ENCODE measurements around the gene CNTNAP5.
A peak's percentile ranks its signal among the peaks of the same experiment; 100 is the strongest.

Gene CNTNAP5

GRCh38 chr2:124698979-124699565 is 674.0 kb downstream of the CNTNAP5 start:
- no peak for DNase-seq (ENCODE audit: low spot score)

GRCh38 chr2:124702777-124703176 is 677.7 kb downstream of the CNTNAP5 start:
- DNase-seq (ENCODE audit: low spot score) = no peak

- DNase-seq (ENCODE audit: low spot score) = no peak
These were observed 679.2 kb downstream of the CNTNAP5 start for GRCh38 chr2:124704071-124704925.

- no peak for DNase-seq (ENCODE audit: low spot score)
These were observed 683.6 kb downstream of the CNTNAP5 start for GRCh38 chr2:124708661-124709060.

- no peak for DNase-seq (ENCODE audit: low spot score)
These were observed 688.9 kb downstream of the CNTNAP5 start for GRCh38 chr2:124713969-124714368.

GRCh38 chr2:124725187-124725586 is 700.1 kb downstream of the CNTNAP5 start:
- DNase-seq (ENCODE audit: low spot score) = no peak

- no peak for DNase-seq (ENCODE audit: low spot score)
These were observed 715.5 kb downstream of the CNTNAP5 start for GRCh38 chr2:124740636-124741035.

- DNase-seq (ENCODE audit: low spot score) = no peak
These were observed 728.8 kb downstream of the CNTNAP5 start for GRCh38 chr2:124753842-124754241.

GRCh38 chr2:124755386-124755785 is 730.3 kb downstream of the CNTNAP5 start:
- DNase-seq (ENCODE audit: low spot score) = no peak

GRCh38 chr2:124756048-124756447 is 731.0 kb downstream of the CNTNAP5 start:
- DNase-seq (ENCODE audit: low spot score) = no peak

- no peak for DNase-seq (ENCODE audit: low spot score)
These were observed 737.3 kb downstream of the CNTNAP5 start for GRCh38 chr2:124762388-124762787.

GRCh38 chr2:124763611-124764010 is 738.5 kb downstream of the CNTNAP5 start:
- no peak for DNase-seq (ENCODE audit: low spot score)

- DNase-seq (ENCODE audit: low spot score) = no peak
These were observed 749.7 kb downstream of the CNTNAP5 start for GRCh38 chr2:124774781-124775180.

- DNase-seq (ENCODE audit: low spot score) = no peak
These were observed 751.2 kb downstream of the CNTNAP5 start for GRCh38 chr2:124776332-124776731.

- DNase-seq (ENCODE audit: low spot score) = no peak
These were observed 753.0 kb downstream of the CNTNAP5 start for GRCh38 chr2:124778076-124778475.

GRCh38 chr2:124796647-124797046 is 771.6 kb downstream of the CNTNAP5 start:
- no peak for DNase-seq (ENCODE audit: low spot score)

GRCh38 chr2:124797049-124797448 is 772.0 kb downstream of the CNTNAP5 start:
- no peak for DNase-seq (ENCODE audit: low spot score)

- DNase-seq (ENCODE audit: low spot score) = no peak
These were observed 773.5 kb downstream of the CNTNAP5 start for GRCh38 chr2:124798551-124798950.

- DNase-seq (ENCODE audit: low spot score) = peak; percentile 62
These were observed 779.2 kb downstream of the CNTNAP5 start for GRCh38 chr2:124804014-124804940.

- no peak for DNase-seq (ENCODE audit: low spot score)
These were observed 780.0 kb downstream of the CNTNAP5 start for GRCh38 chr2:124805060-124805459.

- DNase-seq (ENCODE audit: low spot score) = no peak
These were observed 785.0 kb downstream of the CNTNAP5 start for GRCh38 chr2:124810132-124810531.

- no peak for DNase-seq (ENCODE audit: low spot score)
These were observed 790.1 kb downstream of the CNTNAP5 start for GRCh38 chr2:124814968-124815745.
